ENCODE results near the gene SHISA6. TPM values are rescaled to one million over a fixed set of nuclear protein-coding genes. Genes with fewer than 3 reads are reported as not detected.

The SHISA6 gene
- total and polyA plus RNA-seq, 4 donors = not detected

- Histone ChIP-seq H3K36me3 (ENCODE audit: control insufficient read depth in 4 of 4, insufficient read depth in 3 of 4, low read depth in 1 of 4, low read length in 3 of 4) (no peaks in the 10 kb centered on the region), H3K27me3 (ENCODE audit: control insufficient read depth in 4 of 4, insufficient read depth in 4 of 4, low read length in 3 of 4) (peaks cover 0 to 6% (median 1%) of the 10 kb centered on the region in 4 donors), H3K27ac (ENCODE audit: low read depth in 1 of 2, low read length in 2 of 2) (no peak overlapping the region), H3K4me3 (ENCODE audit: low read depth in 1 of 3, low read length in 3 of 3) (no peak overlapping the region), H3K9ac (ENCODE audit: low read depth in 1 of 2, low read length in 2 of 2) (no peak overlapping the region), H3K4me1 (ENCODE audit: control insufficient read depth in 4 of 4, insufficient read depth in 4 of 4, low read length in 3 of 4) (no peaks in the 10 kb centered on the region), H3K9me3 (ENCODE audit: control insufficient read depth in 4 of 4, low read length in 3 of 4) (no peaks in the 10 kb centered on the region)
- DNase-seq (ENCODE audit: low spot score) = no peak
- whole genome bisulfite sequencing = 56% methylated on average over 15 of the region's 15 CpGs
- TF ChIP-seq SP1 (IDR thresholded peaks at IDR 0.05) (no peak), ATF3 (IDR thresholded peaks at IDR 0.05) (no peak)
Observed at GRCh38 chr17:11331547-11332513, 90.8 kb downstream of the SHISA6 start.

- Histone ChIP-seq H3K4me1 (ENCODE audit: control insufficient read depth in 4 of 4, insufficient read depth in 4 of 4, low read length in 3 of 4) (no peaks in the 10 kb centered on the region), H3K27me3 (ENCODE audit: control insufficient read depth in 4 of 4, insufficient read depth in 4 of 4, low read length in 3 of 4) (peaks cover 0 to 3% (median 0%) of the 10 kb centered on the region in 4 donors), H3K9ac (ENCODE audit: low read depth in 1 of 2, low read length in 2 of 2) (no peak overlapping the region), H3K9me3 (ENCODE audit: control insufficient read depth in 4 of 4, low read length in 3 of 4) (no peaks in the 10 kb centered on the region), H3K4me3 (ENCODE audit: low read depth in 1 of 3, low read length in 3 of 3) (no peak overlapping the region), H3K36me3 (ENCODE audit: control insufficient read depth in 4 of 4, insufficient read depth in 3 of 4, low read depth in 1 of 4, low read length in 3 of 4) (no peaks in the 10 kb centered on the region), H3K27ac (ENCODE audit: low read depth in 1 of 2, low read length in 2 of 2) (no peak overlapping the region)
- 83% methylated on average over 7 of the region's 7 CpGs for WGBS
- TF ChIP-seq RAD21 (IDR thresholded peaks at IDR 0.05) (no peak), NR2F2 (IDR thresholded peaks at IDR 0.05) (no peak), HNF4G (IDR thresholded peaks at IDR 0.05) (no peak), SP1 (IDR thresholded peaks at IDR 0.05) (no peak), YY1 (IDR thresholded peaks at IDR 0.05) (no peak), MAX (IDR thresholded peaks at IDR 0.05) (no peak), ATF3 (IDR thresholded peaks at IDR 0.05) (no peak), TAF1 (conservative IDR thresholded peaks at IDR 0.05) (no peak), REST (IDR thresholded peaks at IDR 0.05) (no peak), JUND (IDR thresholded peaks at IDR 0.05) (no peak), GABPA (IDR thresholded peaks at IDR 0.05 in 1 of 2, conservative IDR thresholded peaks at IDR 0.05 in 1 of 2) (no peak), FOXA1 (IDR thresholded peaks at IDR 0.05) (no peak), HNF4A (conservative IDR thresholded peaks at IDR 0.05) (no peak), CTCF (IDR thresholded peaks at IDR 0.05; ENCODE audit: low read depth, low read length, missing input control) (no peak), RXRA (IDR thresholded peaks at IDR 0.05) (no peak), EGR1 (IDR thresholded peaks at IDR 0.05; ENCODE audit: low read depth in 2 of 2) (no peak), ZBTB33 (IDR thresholded peaks at IDR 0.05) (no peak), FOXA2 (IDR thresholded peaks at IDR 0.05) (no peak)
- no peak for DNase-seq (ENCODE audit: low spot score)
Observed at GRCh38 chr17:11332706-11333105, 91.7 kb downstream of the SHISA6 start.

Data from liver (tissue), 9 donors.